Transverse colon (tissue), 3 donors: Measurements from ENCODE around the gene PLA2G4E.

Experiments used
- POLR2A ChIP-seq: fragments of 450-650 bp; IDR thresholded peaks from one replicate; pipeline ENCODE4 v1.6.1; 2016; ENCODE audit warnings: antibody characterized with exemption, mild to moderate bottlenecking, moderate library complexity
- TF ChIP-seq, protein P1 (sequence below), 5 experiments: fragments of 200-600 bp in 3 of 5; fragments of 450-650 bp in 2 of 5; sonication (generic) in 3 of 5; IDR thresholded peaks; 1 replicate in 2 of 5; 2 replicates in 3 of 5; pipeline ENCODE4 v1.5.1; 2016 to 2017; ENCODE audit warnings: antibody characterized with exemption in 5 of 5, inconsistent platforms in 3 of 5, mild to moderate bottlenecking in 2 of 5, moderate library complexity in 1 of 5

DNA sequence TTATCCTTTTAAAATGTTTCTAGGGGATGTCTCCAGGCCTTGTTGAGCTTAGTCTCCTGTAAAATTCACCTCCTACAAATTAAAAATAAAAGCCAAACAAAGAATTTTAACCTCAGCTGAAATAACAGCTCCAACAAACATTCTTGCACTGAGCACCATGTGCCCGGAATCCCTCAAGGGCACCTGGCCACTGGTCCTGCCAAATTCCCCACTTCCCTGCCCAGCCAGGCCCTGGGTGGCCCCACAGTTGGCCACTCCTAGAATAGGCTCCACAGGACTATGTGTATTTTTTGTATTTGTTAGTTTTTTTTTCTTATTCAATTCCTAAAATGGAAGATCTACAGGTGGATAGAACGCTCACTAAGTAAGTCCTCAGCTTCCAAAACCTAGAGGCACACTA is 33.1 kb upstream of the PLA2G4E start:
- TF ChIP-seq, protein P1, sequence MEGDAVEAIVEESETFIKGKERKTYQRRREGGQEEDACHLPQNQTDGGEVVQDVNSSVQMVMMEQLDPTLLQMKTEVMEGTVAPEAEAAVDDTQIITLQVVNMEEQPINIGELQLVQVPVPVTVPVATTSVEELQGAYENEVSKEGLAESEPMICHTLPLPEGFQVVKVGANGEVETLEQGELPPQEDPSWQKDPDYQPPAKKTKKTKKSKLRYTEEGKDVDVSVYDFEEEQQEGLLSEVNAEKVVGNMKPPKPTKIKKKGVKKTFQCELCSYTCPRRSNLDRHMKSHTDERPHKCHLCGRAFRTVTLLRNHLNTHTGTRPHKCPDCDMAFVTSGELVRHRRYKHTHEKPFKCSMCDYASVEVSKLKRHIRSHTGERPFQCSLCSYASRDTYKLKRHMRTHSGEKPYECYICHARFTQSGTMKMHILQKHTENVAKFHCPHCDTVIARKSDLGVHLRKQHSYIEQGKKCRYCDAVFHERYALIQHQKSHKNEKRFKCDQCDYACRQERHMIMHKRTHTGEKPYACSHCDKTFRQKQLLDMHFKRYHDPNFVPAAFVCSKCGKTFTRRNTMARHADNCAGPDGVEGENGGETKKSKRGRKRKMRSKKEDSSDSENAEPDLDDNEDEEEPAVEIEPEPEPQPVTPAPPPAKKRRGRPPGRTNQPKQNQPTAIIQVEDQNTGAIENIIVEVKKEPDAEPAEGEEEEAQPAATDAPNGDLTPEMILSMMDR (IDR thresholded peaks at IDR 0.05): no peak
- TF ChIP-seq POLR2A: no peak
